HL-60 (cell line): ENCODE results near the gene CELF2.

Experiments used
- DNase-seq, 2 experiments: peaks; one replicate each; pipeline ENCODE4 v3.0.0-alpha.2; 2010 to 2020; ENCODE audit warnings: low read depth in 1 of 2, low spot score in 1 of 2
- H3K27ac ChIP-seq: fragments of 250-450 bp; sonication (Bioruptor Pico); replicated peaks from 2 replicates; pipeline ENCODE4 v1.5.1; 2020; ENCODE audit warnings: mild to moderate bottlenecking, moderate library complexity
- H3K27me3 ChIP-seq: fragments of 250-450 bp; sonication (Bioruptor Pico); 2 replicates; pipeline ENCODE4 v1.5.1; 2021; ENCODE audit warnings: mild to moderate bottlenecking, moderate library complexity; ENCODE audit not compliant: insufficient read depth, poor library complexity, severe bottlenecking
- H3K4me3 ChIP-seq: replicated peaks from 2 replicates; pipeline ENCODE4 v1.5.1; 2011; ENCODE audit warnings: mild to moderate bottlenecking, control low read depth, low read length; ENCODE audit not compliant: insufficient read depth
- GABPA ChIP-seq: IDR thresholded peaks from 2 replicates; pipeline ENCODE4 v1.6.1; 2012; ENCODE audit warnings: low read depth
- POLR2AphosphoS5 ChIP-seq: IDR thresholded peaks from 2 replicates; pipeline ENCODE4 v1.6.1; 2012; ENCODE audit warnings: low read depth
- REST ChIP-seq: IDR thresholded peaks from 2 replicates; pipeline ENCODE4 v1.6.1; 2012; ENCODE audit warnings: low read depth; ENCODE audit not compliant: insufficient replicate concordance
- SPI1 ChIP-seq: IDR thresholded peaks from 2 replicates; pipeline ENCODE4 v1.6.1; 2012; ENCODE audit warnings: low read depth, mild to moderate bottlenecking, borderline replicate concordance
- TF ChIP-seq, protein P1 (sequence below): IDR thresholded peaks from one replicate; pipeline ENCODE4 v1.5.1; 2011; ENCODE audit warnings: low read length, control low read depth, inconsistent platforms; ENCODE audit not compliant: insufficient read depth

CELF2 gene

DNA sequence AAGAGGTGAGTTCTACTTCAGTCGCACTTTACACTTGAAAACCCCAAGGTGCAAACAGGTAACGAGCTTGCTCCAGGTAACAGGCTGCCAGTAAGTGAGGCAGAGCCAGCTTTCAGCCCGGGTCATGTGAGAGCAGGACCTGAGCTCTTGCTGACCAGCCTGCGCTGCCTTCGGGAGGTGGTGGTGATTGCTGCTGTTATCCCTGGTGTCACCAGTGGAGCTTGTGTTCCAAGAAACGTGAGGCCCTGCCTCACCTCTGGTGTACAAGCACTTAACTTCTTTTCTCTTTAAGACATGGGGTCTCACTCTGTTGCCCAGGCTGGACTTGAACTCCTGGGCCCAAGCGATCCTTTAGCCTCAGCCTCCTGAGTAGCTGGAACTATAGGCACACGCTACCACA lies 265.0 kb downstream of the CELF2 start:
- no peaks in the 10 kb centered on the region for H3K27me3 ChIP-seq
- H3K27ac ChIP-seq: no peak overlapping the region
- H3K4me3 ChIP-seq: no peak overlapping the region
- TF ChIP-seq POLR2AphosphoS5: no peak
- TF ChIP-seq REST: no peak
- TF ChIP-seq GABPA: no peak
- TF ChIP-seq, protein P1, sequence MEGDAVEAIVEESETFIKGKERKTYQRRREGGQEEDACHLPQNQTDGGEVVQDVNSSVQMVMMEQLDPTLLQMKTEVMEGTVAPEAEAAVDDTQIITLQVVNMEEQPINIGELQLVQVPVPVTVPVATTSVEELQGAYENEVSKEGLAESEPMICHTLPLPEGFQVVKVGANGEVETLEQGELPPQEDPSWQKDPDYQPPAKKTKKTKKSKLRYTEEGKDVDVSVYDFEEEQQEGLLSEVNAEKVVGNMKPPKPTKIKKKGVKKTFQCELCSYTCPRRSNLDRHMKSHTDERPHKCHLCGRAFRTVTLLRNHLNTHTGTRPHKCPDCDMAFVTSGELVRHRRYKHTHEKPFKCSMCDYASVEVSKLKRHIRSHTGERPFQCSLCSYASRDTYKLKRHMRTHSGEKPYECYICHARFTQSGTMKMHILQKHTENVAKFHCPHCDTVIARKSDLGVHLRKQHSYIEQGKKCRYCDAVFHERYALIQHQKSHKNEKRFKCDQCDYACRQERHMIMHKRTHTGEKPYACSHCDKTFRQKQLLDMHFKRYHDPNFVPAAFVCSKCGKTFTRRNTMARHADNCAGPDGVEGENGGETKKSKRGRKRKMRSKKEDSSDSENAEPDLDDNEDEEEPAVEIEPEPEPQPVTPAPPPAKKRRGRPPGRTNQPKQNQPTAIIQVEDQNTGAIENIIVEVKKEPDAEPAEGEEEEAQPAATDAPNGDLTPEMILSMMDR: no peak
- no peak for TF ChIP-seq SPI1
- DNase-seq: no peak

GRCh38 chr10:11284291-11285085 lies 266.8 kb downstream of the CELF2 start:
- TF ChIP-seq, protein P1: no peak
- no peak for TF ChIP-seq GABPA
- TF ChIP-seq POLR2AphosphoS5: no peak
- no peak for TF ChIP-seq SPI1

DNA sequence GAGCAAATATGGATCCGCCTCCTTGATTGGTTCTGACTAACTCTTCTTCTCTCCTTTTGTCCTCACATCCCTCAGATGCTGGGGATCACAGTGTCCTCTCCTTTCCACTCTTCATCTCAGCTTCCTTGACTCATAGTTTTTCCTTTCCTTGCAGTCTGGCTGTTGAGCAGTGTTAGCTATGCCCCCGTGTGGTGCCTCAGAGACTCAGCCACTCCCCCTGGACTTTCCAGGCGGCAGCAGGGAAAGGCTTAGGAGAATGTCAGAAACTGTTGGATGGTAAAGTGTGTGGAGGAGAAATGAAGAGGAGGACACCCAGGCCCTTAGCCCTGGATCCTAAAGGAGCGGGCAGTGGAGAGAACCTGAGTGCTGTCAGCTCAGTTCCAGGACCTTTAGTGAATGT lies 267.5 kb downstream of the CELF2 start:
- no peak overlapping the region for H3K4me3 ChIP-seq
- DNase-seq: no peak
- TF ChIP-seq REST: no peak
- no peak for TF ChIP-seq SPI1
- TF ChIP-seq, protein P1: no peak
- no peak for TF ChIP-seq POLR2AphosphoS5
- TF ChIP-seq GABPA: no peak
- no peaks in the 10 kb centered on the region for H3K27me3 ChIP-seq
- H3K27ac ChIP-seq: no peak overlapping the region

More at GRCh38 chr10:11284291-11285085, 266.8 kb downstream of the CELF2 start:
- no peak for DNase-seq
- no peak overlapping the region for H3K27ac ChIP-seq
- H3K27me3 ChIP-seq: no peaks in the 10 kb centered on the region
- no peak overlapping the region for H3K4me3 ChIP-seq
